GM18526 (cell line): ENCODE data around the gene ABL1.

ENCODE experiments used
- POLR2A ChIP-seq: IDR thresholded peaks from 3 replicates; pipeline ENCODE4 v1.6.1; 2011; ENCODE audit not compliant: insufficient read length; ENCODE audit errors: extremely low read depth

The ABL1 gene

DNA sequence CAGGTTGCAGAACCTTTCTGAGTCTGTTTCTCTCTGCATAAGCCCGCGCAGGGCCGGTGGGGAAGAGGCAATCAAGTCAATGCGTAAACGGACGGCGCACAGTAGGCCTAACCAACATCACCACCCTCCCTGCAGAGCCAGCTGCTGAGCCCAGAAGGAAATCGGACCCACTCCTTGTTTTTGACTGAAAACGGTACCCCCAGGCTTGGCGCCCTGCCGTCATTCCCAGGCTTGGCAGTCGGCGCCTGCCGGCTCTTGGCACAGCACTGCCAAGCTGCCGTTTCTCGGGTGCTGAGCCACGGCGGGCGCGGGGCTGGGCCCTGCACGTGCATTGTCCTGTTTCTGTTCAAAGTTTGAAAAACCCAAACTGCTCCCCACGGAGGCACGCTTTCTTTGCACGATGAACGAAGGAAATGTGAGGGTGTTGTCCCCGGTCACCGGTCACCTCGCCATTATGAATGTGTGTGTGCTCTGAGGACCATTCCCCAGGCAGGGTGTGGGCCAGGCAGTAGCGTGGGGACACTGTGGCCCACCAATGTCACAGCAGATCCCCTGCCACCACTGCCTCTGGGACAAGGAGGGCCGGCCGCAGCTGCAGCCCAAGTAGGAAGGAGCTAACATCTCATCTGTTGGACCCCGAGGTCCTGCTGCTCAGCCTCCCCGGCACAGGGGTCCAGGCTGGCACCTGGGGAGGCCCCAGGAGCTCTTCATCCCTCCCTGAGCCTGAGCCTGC is 83.9 kb downstream of the ABL1 start:
- no peak for TF ChIP-seq POLR2A

- TF ChIP-seq POLR2A = no peak
Observed at GRCh38 chr9:130919559-130920145, 84.6 kb downstream of the ABL1 start.

DNA sequence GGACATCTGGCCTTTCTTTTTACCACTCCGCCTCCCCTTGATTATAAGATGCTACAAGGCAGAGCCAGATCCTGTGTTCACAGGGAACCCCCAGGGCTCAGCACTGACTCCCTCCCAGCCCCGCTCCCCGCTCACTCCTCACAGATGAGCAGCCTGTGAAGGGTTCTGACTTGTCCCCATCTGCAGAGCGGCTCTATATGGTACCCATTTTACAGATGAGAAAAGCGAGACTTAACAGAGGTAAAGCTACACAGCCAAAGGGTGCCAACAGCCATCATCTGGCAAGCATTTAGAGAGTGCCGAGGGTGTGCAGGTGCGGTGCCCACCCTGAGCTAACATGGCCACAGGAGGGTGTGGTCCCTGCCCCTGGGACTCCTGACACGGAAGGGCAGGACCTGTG is 85.2 kb downstream of the ABL1 start:
- no peak for TF ChIP-seq POLR2A

DNA sequence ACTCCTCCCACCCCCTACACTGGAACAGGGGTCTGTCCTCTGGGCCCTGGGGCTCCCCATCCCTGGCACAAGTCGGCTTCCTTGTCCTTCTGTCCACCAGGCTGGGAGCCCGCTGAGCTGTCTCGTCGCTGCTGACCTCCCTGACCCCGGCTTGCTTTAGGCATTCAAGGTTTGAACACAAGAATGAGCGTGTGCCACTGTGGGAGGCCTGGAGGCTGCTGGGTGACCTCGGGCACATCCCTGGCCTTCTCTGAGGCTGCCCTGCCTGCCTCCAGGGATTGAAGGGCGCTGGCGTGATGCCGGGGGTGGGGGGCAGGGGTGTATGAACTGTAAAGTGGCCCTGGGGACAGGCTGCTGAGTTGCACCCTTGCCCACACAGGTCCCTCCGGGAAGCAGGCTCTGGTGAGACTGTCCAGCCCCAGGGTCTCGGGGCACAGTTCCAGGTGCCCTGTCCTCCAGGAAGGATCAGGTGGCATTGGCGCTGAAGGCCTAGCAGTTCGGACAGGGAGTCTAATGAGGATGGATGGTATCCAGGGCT is 85.8 kb downstream of the ABL1 start:
- TF ChIP-seq POLR2A = no peak

DNA sequence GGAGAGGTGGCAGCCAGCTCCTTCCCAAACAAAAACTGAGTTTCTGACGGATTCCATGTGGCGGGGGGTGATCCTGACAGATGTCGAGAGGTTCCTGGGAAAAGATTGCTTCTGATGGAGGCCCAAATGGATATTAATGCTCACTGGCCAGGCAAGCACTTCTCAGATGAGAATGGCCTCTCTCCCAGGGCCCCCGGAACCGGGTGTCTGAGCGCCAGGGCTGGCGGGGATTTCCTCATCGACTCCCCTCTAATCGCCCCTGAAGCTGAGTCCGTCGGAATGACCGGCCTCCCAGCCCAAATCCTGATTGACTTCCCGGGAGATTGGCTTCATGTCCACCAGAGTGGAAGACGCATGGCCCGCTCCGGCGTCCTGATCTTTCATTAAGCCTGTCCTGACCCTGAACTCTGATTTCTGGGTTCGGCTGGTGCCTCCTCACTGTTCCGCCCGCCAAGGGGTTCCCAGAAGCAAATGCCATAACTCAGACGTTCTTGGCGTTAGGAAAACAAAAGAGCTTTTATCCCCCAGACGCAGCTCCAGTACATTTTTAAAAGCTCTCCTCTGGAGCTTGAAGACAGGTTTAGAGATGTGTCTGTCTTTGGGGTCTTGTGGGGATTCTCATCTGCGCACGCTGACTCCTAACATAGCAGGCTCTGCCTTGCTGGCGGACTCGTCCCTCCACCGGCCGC is 86.4 kb downstream of the ABL1 start:
- no peak for TF ChIP-seq POLR2A

DNA sequence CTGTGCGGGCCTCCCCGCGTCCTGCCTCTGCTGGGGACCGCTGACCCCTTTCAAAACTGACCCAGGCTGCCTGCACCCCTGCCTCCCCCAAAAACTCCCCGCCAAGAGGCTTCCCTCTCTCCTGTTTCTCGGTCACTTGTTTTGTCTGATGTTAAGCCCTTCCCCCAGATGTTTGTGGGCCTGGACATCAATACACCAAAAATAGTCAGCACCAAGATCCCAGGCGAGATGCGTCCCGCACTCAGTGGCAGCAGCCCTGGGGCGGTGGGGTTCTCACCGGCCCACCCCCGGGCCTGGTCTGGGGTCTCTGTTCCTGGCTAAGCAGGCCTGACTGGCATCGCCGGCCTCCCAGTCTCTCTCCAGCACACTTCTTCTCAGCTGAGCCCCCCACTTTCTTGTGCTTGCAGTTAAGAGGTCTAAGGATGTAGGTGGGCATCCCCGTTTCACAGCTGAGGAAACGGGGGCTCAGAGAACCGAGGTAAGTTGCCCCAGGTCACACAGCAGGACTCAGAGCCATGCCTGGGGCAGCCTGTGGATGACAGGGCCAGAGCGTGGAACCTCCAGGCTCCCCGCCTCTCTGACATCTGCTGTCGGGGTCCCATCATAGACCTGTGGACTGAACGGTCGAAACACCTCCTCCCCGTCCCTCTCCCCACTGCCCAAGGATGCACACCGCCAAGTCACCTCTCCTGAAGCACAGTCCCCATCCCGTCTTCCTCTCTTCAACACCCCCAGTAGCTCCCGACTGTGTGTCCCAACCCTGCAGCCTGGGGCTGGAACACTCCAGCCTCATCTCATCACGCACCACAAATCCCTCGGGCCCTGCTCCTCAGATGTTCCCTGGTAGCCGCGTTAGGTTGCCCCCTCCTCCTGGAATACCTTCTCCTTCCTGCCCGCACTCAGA is 87.2 kb downstream of the ABL1 start:
- no peak for TF ChIP-seq POLR2A

DNA sequence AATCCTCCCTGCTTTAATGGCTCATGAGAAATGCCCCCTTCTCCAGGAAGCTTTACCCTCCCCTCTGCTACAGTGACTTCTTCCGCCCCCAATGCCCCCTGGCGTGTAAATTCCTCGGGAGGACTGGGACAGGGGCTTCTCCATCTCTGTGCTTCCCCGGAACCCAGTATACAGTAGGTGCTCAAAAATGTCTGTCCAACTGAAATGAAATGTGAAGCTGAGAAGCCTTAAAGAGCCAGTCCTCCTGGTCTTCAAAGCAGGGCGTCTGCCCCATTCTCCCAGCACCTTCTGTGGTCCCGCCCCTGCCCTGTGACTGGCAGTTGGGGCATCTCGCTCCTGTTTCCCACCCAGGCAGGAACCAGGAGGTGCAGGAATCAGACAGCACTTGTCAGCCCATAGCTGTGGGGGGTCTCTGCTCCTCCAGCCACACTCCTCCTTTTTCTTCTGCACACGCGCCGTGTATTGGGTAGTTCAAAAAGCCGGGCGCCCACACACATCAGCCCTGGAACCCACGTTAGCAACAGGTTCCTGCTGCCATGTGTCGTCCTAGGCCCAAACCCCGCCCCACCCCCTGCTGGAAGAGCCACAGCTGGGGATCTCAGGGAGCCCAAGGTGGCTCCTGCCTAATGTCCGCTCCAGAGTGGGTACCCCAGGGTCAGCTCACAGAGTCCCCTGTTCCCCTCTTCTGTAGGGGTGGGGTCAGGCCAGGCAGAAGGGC is 88.0 kb downstream of the ABL1 start:
- TF ChIP-seq POLR2A = no peak

DNA sequence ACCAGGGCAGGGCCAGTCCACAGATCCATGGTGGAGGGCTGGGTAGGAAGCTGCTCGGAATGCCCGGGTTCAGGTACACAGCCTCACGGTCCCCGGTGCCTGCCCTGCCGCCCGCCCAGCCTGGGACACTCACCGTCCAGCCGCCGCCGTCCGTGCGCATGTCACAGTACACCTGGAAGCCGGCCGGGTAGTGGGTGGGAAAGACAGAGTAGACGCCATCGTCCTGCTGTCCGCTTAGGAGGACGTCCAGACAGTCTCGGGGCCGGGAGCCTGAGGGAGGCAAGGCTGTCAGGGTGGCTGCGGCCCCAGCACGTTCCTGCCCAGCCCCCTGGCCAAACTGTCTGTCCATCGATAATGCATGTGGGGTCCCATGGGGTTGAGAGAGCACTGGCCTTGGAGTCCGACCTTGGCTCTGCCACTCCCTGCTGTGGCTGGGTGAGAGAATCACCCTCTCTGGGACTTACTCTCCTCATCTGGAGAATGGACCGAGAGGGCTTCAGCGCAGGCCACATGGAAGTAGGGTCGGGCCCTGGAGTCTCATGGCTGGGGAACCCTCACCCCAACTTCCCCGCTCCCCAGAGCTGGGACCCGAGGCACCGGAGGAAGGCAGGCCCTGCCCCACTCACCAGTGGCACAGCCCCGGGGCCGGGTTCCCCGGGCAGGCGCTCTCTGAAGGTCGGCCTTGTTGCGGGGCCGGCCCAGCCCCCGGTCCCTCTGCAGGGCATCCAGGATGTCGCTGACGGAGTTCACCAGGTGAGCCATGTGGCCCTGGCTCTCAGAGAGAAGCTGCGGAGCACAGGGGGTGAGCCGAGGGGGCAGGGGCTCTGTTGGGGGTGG is 88.8 kb downstream of the ABL1 start:
- TF ChIP-seq POLR2A = no peak

DNA sequence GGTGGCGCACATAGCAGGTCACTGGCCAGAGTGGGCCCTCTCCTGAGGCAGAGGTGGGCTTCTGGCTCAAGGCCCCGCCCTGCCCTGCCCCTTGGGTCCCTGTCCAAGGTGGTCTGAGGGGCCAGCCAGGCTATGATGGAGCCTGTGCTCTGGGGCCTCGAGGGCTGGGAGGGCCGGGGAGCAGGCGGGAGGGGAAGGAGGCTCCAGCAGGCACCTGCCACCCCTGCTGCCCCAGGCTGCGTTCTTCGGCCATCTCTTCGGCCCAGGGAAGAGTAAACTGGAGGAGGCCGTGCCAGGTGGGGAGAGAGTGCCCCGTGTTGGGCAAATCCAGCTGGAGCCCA is 89.4 kb downstream of the ABL1 start:
- TF ChIP-seq POLR2A = no peak

DNA sequence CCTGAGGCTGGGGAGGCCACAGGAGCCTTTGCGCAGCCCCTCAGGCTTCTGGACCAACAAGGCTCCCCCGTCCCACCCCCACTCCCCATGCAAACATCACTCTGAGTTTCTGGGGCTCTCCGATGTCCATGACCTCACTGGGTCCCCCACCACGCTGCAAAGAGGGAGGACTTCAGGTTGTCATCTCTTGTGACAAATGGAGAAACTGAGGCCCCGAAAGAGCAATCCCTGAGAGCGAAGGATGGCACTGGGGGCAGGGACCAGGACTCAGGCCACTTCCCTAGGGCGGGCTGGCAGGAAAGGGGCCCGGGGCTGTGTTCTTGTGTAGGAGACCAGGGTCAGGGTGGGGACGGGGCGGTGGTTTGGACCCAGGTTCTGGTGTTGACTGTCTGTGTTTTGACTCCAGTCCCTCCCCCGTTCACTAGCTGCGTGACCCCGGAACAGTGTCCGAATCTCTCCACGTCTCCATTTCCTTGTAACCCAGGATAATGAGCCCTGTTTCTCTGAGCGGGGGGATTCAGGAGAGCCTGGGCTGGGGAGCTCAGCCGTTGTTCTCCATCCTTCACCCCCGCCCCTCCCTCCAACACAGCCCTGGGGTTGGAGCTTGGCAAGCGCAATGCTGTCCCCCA is 90.1 kb downstream of the ABL1 start:
- TF ChIP-seq POLR2A = no peak

DNA sequence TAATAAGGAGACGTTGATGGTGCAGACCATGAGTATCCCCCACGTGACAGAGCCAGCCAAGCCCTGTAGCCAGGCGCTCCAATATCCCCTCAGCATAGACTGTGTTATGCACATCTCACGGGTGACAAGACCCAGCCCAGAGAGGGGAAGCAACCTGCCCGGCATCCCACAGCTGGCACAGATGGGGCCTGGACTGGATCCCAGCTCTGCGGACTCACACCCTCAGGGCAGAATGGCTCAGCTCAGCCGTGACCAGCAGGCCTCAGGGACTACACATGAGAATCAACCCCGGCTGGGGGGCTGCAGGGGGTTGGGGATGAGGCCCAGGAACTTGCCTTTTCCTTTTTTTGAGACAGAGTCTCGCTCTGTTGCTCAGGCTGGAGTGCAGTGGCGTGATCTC is 92.3 kb downstream of the ABL1 start:
- no peak for TF ChIP-seq POLR2A

DNA sequence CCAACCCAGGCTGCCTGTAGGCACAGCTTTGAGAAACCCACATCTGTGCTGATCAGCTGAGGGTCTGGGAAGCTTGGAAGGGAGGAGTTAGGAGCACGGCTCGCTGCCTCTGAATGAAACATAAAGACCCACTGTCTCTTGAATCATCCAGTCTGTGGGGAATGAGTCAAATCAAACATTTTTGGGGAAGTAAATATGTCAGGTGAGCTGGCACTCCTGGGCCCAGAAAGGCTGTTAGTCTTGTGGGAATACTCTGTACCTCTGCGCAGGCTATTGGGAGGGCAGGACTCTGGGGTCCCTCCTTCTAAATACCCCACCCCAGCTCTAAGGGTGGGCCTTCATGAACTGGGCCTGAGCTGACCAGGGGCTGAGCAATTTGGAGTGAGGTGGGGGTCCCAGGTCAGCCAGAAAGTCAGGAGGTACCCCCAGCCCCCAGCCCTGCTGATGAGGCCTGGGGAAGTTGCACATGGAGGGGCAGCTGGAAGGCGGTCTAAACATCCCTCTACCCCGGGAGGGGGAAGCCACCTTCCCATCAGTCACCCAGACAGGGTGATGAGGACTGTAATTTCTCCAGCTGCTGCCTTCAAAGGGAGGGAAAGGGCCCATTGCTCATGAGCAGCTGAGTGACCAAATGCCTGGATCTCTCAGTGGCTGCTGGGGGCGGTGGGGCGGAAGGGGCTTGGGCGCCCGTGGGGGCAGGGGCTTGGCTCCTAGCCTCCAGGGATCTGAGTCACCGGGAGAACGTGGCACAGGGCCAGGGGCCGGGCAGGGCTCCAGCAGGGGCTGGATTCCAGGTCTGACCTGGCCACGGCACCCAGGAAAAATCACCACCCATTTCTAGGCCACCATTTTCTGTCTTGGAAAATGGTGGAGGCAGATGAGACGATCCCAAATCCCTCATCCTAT is 93.2 kb downstream of the ABL1 start:
- no peak for TF ChIP-seq POLR2A
